HEK293 (cell line): ENCODE results near the gene TNKS1BP1.
A peak's percentile ranks its signal among the peaks of the same experiment; 100 is the strongest.

Experiments used
- CTCF ChIA-PET: fragments of 350-600 bp; formaldehyde crosslinking; extraction: SDS; loops from one replicate; lab custom pipeline; 2021; ENCODE audit warnings: antibody characterized with exemption; lab: Yijun Ruan, JAX
- POLR2A ChIA-PET: fragments of 300-600 bp; formaldehyde crosslinking; extraction: SDS; loops from one replicate; lab custom pipeline; 2020; ENCODE audit warnings: antibody characterized with exemption, inconsistent platforms; lab: Yijun Ruan, JAX
- H3K27ac ChIP-seq: fragments of 200-500 bp; sonication (Bioruptor generic); 2 replicates; pipeline ENCODE4 v1.5.1; 2014; ENCODE audit warnings: low read depth, low read length, control low read depth, inconsistent platforms; ENCODE audit errors: extremely low read depth
- H3K36me3 ChIP-seq, 2 experiments: fragments of 200-500 bp in 1 of 2; sonication (Bioruptor generic) in 1 of 2; 1 replicate in 1 of 2; 2 replicates in 1 of 2; pipeline ENCODE4 v1.5.1; 2014 to 2017; ENCODE audit warnings: inconsistent platforms in 2 of 2, low read length in 2 of 2; ENCODE audit not compliant: control insufficient read depth in 2 of 2, insufficient read depth in 1 of 2
- H3K4me1 ChIP-seq: fragments of 200-500 bp; sonication (Bioruptor generic); 2 replicates; pipeline ENCODE4 v1.5.1; 2014; ENCODE audit warnings: mild to moderate bottlenecking, low read length, inconsistent platforms; ENCODE audit not compliant: control insufficient read depth, insufficient read depth
- H3K4me3 ChIP-seq: 2 replicates; pipeline ENCODE4 v1.5.1; 2011; ENCODE audit warnings: low read depth, mild to moderate bottlenecking, control low read depth, low read length, moderate library complexity
- H3K9me3 ChIP-seq: fragments of 200-500 bp; sonication (Bioruptor generic); 2 replicates; pipeline ENCODE4 v1.5.1; 2014; ENCODE audit warnings: low read depth, low read length, inconsistent platforms; ENCODE audit not compliant: control insufficient read depth, insufficient read depth
- GLIS2 ChIP-seq: fragments of 450-650 bp; formaldehyde crosslinking; IDR thresholded peaks from 2 replicates; pipeline ENCODE4 v1.5.1; 2016; ENCODE audit warnings: missing biosample characterization, missing genetic modification characterization
- PATZ1 ChIP-seq: fragments of 450-650 bp; formaldehyde crosslinking; IDR thresholded peaks from 2 replicates; pipeline ENCODE4 v1.5.1; 2016; ENCODE audit warnings: missing biosample characterization, missing genetic modification characterization
- PRDM1 ChIP-seq: fragments of 450-650 bp; formaldehyde crosslinking; IDR thresholded peaks from 2 replicates; pipeline ENCODE4; 2016; ENCODE audit warnings: missing biosample characterization, missing genetic modification characterization
- PRDM10 ChIP-seq: fragments of 450-650 bp; formaldehyde crosslinking; IDR thresholded peaks from 2 replicates; pipeline ENCODE4 v1.5.1; 2016; ENCODE audit warnings: missing biosample characterization, missing genetic modification characterization
- PRDM6 ChIP-seq: fragments of 450-650 bp; formaldehyde crosslinking; IDR thresholded peaks from 2 replicates; pipeline ENCODE4 v1.5.1; 2017; ENCODE audit warnings: missing biosample characterization, missing genetic modification characterization
- SP2 ChIP-seq: fragments of 450-650 bp; formaldehyde crosslinking; IDR thresholded peaks from 2 replicates; pipeline ENCODE4 v1.5.1; 2016; ENCODE audit warnings: missing biosample characterization, missing genetic modification characterization
- SP3 ChIP-seq: fragments of 450-650 bp; formaldehyde crosslinking; IDR thresholded peaks from 2 replicates; pipeline ENCODE4 v1.5.1; 2016; ENCODE audit warnings: missing biosample characterization, missing genetic modification characterization
- WT1 ChIP-seq: fragments of 450-650 bp; formaldehyde crosslinking; IDR thresholded peaks from 2 replicates; pipeline ENCODE4 v1.5.1; 2016; ENCODE audit warnings: missing biosample characterization, missing genetic modification characterization
- ZBTB44 ChIP-seq: fragments of 450-650 bp; IDR thresholded peaks from 2 replicates; pipeline ENCODE4 v1.5.1; 2018; ENCODE audit warnings: missing biosample characterization, mild to moderate bottlenecking, missing genetic modification characterization
- ZFP37 ChIP-seq: fragments of 450-650 bp; formaldehyde crosslinking; IDR thresholded peaks from 2 replicates; pipeline ENCODE4 v1.5.1; 2016; ENCODE audit warnings: missing biosample characterization, missing genetic modification characterization
- ZNF114 ChIP-seq: fragments of 450-650 bp; formaldehyde crosslinking; IDR thresholded peaks from 2 replicates; pipeline ENCODE4 v1.5.0; 2017; ENCODE audit warnings: missing biosample characterization, missing genetic modification characterization
- ZNF221 ChIP-seq: fragments of 450-650 bp; formaldehyde crosslinking; IDR thresholded peaks from 2 replicates; pipeline ENCODE4 v1.5.1; 2017; ENCODE audit warnings: missing biosample characterization, missing genetic modification characterization, borderline replicate concordance
- ZNF394 ChIP-seq: fragments of 450-650 bp; formaldehyde crosslinking; IDR thresholded peaks from 2 replicates; pipeline ENCODE4 v1.5.1; 2016; ENCODE audit warnings: missing biosample characterization, missing genetic modification characterization, mild to moderate bottlenecking, moderate library complexity, borderline replicate concordance
- ZNF423 ChIP-seq: fragments of 450-650 bp; formaldehyde crosslinking; IDR thresholded peaks from 2 replicates; pipeline ENCODE4 v1.5.1; 2016; ENCODE audit warnings: missing biosample characterization, missing genetic modification characterization
- ZNF580 ChIP-seq: fragments of 450-650 bp; formaldehyde crosslinking; IDR thresholded peaks from 2 replicates; pipeline ENCODE4 v1.5.1; 2016; ENCODE audit warnings: missing biosample characterization, missing genetic modification characterization
- ZNF600 ChIP-seq: fragments of 450-650 bp; formaldehyde crosslinking; IDR thresholded peaks from 2 replicates; pipeline ENCODE4 v1.5.1; 2016; ENCODE audit warnings: missing biosample characterization, missing genetic modification characterization
- ZNF664 ChIP-seq: fragments of 450-650 bp; formaldehyde crosslinking; IDR thresholded peaks from 2 replicates; pipeline ENCODE4 v1.5.1; 2016; ENCODE audit warnings: missing biosample characterization, missing genetic modification characterization
- ZSCAN18 ChIP-seq: fragments of 450-650 bp; formaldehyde crosslinking; IDR thresholded peaks from 2 replicates; pipeline ENCODE4 v1.5.1; 2016; ENCODE audit warnings: missing biosample characterization, missing genetic modification characterization

Gene TNKS1BP1

GRCh38 chr11:57323167-57323854 lies 1.4 kb downstream of the TNKS1BP1 start:
- POLR2A ChIA-PET: interaction anchor here (0.9 to 6.5 kb wide), 4 partner anchors 11 to 23 kb away, joined by 3 to 95 read pairs (median 42); partner anchors contain the start of gene SSRP1
- H3K36me3 ChIP-seq: peaks cover 6 to 48% of the 10 kb centered on the region in 2 experiments; a peak in 2 of 3 replicates

GRCh38 chr11:57322256-57323166 lies 2.2 kb downstream of the TNKS1BP1 start:
- CTCF ChIA-PET: interaction anchor here (1.1 to 2.0 kb wide), 3 partner anchors 11 to 204 kb away, joined by 3 to 7 read pairs (median 7); no protein-coding TSS in a partner anchor
- POLR2A ChIA-PET: interaction anchor here (0.5 to 6.5 kb wide), 7 partner anchors 10 to 141 kb away, joined by 3 to 95 read pairs (median 3); partner anchors contain the start of gene SSRP1
- Histone ChIP-seq H3K9me3 (no peaks in the 10 kb centered on the region), H3K36me3 (peaks cover 3 to 48% of the 10 kb centered on the region in 2 experiments; a peak in 2 of 3 replicates), H3K27ac (peak overlapping the region; percentile 3; the same call in 1 of the 2 replicates), H3K4me1 (peaks cover 7% of the 10 kb centered on the region), H3K4me3 (peak overlapping the region; percentile 1)
- TF ChIP-seq ZNF394 (tag by site-specific recombination) (peak; percentile 23; the same call in 1 of the 2 replicates), PRDM6 (tag by site-specific recombination) (no peak), ZNF221 (tag by site-specific recombination) (no peak), PRDM10 (tag by site-specific recombination) (peak; percentile 89), ZNF580 (tag by site-specific recombination) (no peak), GLIS2 (tag by site-specific recombination) (peak; percentile 63), WT1 (peak; percentile 90), ZSCAN18 (tag by site-specific recombination) (no peak), ZNF114 (tag by site-specific recombination) (no peak), ZNF600 (tag by site-specific recombination) (peak; percentile 41; the same call in 1 of the 2 replicates), ZBTB44 (tag by site-specific recombination) (no peak), ZNF664 (peak; percentile 62; the same call in 1 of the 2 replicates), SP2 (tag by site-specific recombination) (peak; percentile 62), ZNF423 (tag by site-specific recombination) (no peak), PATZ1 (tag by site-specific recombination) (peak; percentile 46; the same call in 1 of the 2 replicates), PRDM1 (tag by site-specific recombination) (0 out of 2 replicates have a peak, but pooled peaks have one; percentile 21), ZFP37 (tag by site-specific recombination) (no peak), SP3 (tag by site-specific recombination) (peak; percentile 86)

More at GRCh38 chr11:57323167-57323854, 1.4 kb downstream of the TNKS1BP1 start:
- Histone ChIP-seq H3K4me3 (peak overlapping the region; percentile 68), H3K4me1 (peaks cover 7% of the 10 kb centered on the region), H3K27ac (peak overlapping the region; percentile 3; the same call in 1 of the 2 replicates)
- no peak for TF ChIP-seq WT1
- peak; percentile 21; the same call in 1 of the 2 replicates for TF ChIP-seq SP2 (tag by site-specific recombination)
- TF ChIP-seq, all 188 proteins: peak for 1
- CTCF ChIA-PET: interaction anchor here (0.6 to 2.0 kb wide), 3 partner anchors 11 to 46 kb away, joined by 3 to 7 read pairs (median 7); no protein-coding TSS in a partner anchor
- no peaks in the 10 kb centered on the region for H3K9me3 ChIP-seq
